HEK293 (cell line): ENCODE data around the gene PLD3.

Experiments
- FEZF1 ChIP-seq: fragments of 450-650 bp; formaldehyde crosslinking; IDR thresholded peaks from 2 replicates; pipeline ENCODE4 v1.5.1; 2016; ENCODE audit warnings: missing biosample characterization, missing genetic modification characterization
- MYNN ChIP-seq: fragments of 450-650 bp; formaldehyde crosslinking; IDR thresholded peaks from 2 replicates; pipeline ENCODE4 v1.5.1; 2016; ENCODE audit warnings: missing biosample characterization, missing genetic modification characterization, borderline replicate concordance
- PRDM10 ChIP-seq: fragments of 450-650 bp; formaldehyde crosslinking; IDR thresholded peaks from 2 replicates; pipeline ENCODE4 v1.5.1; 2016; ENCODE audit warnings: missing biosample characterization, missing genetic modification characterization
- PRDM6 ChIP-seq: fragments of 450-650 bp; formaldehyde crosslinking; IDR thresholded peaks from 2 replicates; pipeline ENCODE4 v1.5.1; 2017; ENCODE audit warnings: missing biosample characterization, missing genetic modification characterization
- RBAK ChIP-seq: fragments of 450-650 bp; formaldehyde crosslinking; IDR thresholded peaks from 2 replicates; pipeline ENCODE4 v1.5.1; 2016; ENCODE audit warnings: missing biosample characterization, missing genetic modification characterization
- SCRT1 ChIP-seq: fragments of 450-650 bp; formaldehyde crosslinking; IDR thresholded peaks from 2 replicates; pipeline ENCODE4 v1.5.1; 2016; ENCODE audit warnings: missing biosample characterization, missing genetic modification characterization, borderline replicate concordance
- SP7 ChIP-seq: fragments of 450-650 bp; formaldehyde crosslinking; IDR thresholded peaks from 2 replicates; pipeline ENCODE4 v1.5.1; 2016; ENCODE audit warnings: missing biosample characterization, missing genetic modification characterization
- ZBTB1 ChIP-seq: fragments of 450-650 bp; formaldehyde crosslinking; IDR thresholded peaks from 2 replicates; pipeline ENCODE4 v1.5.1; 2016; ENCODE audit warnings: missing biosample characterization, missing genetic modification characterization
- ZNF112 ChIP-seq: fragments of 450-650 bp; formaldehyde crosslinking; IDR thresholded peaks from 2 replicates; pipeline ENCODE4 v1.5.0; 2017; ENCODE audit warnings: missing biosample characterization, missing genetic modification characterization
- ZNF121 ChIP-seq: fragments of 450-650 bp; formaldehyde crosslinking; IDR thresholded peaks from 2 replicates; pipeline ENCODE4 v1.5.1; 2016; ENCODE audit warnings: missing biosample characterization, missing genetic modification characterization
- ZNF18 ChIP-seq: fragments of 450-650 bp; formaldehyde crosslinking; IDR thresholded peaks from 2 replicates; pipeline ENCODE4 v1.5.1; 2016; ENCODE audit warnings: missing biosample characterization, missing genetic modification characterization
- ZNF341 ChIP-seq: fragments of 450-650 bp; formaldehyde crosslinking; IDR thresholded peaks from 2 replicates; pipeline ENCODE4; 2016; ENCODE audit warnings: low read depth, missing biosample characterization, missing genetic modification characterization
- ZNF510 ChIP-seq: fragments of 450-650 bp; formaldehyde crosslinking; IDR thresholded peaks from 2 replicates; pipeline ENCODE4 v1.5.1; 2018; ENCODE audit warnings: mild to moderate bottlenecking, missing genetic modification characterization, missing biosample characterization; ENCODE audit not compliant: insufficient replicate concordance
- ZNF561 ChIP-seq: fragments of 450-650 bp; IDR thresholded peaks from 2 replicates; pipeline ENCODE4 v1.5.1; 2018; ENCODE audit warnings: missing biosample characterization, missing genetic modification characterization, borderline replicate concordance
- ZNF624 ChIP-seq: fragments of 450-650 bp; formaldehyde crosslinking; IDR thresholded peaks from 2 replicates; pipeline ENCODE4 v1.5.1; 2017; ENCODE audit warnings: missing biosample characterization, missing genetic modification characterization
- ZNF654 ChIP-seq: fragments of 450-650 bp; formaldehyde crosslinking; IDR thresholded peaks from 2 replicates; pipeline ENCODE4 v1.5.1; 2016; ENCODE audit warnings: low read depth, missing biosample characterization, missing genetic modification characterization
- ZNF658 ChIP-seq: fragments of 450-650 bp; formaldehyde crosslinking; IDR thresholded peaks from 2 replicates; pipeline ENCODE4; 2016; ENCODE audit warnings: missing biosample characterization, missing genetic modification characterization
- ZNF704 ChIP-seq: fragments of 450-650 bp; formaldehyde crosslinking; IDR thresholded peaks from 2 replicates; pipeline ENCODE4 v1.5.1; 2016; ENCODE audit warnings: missing biosample characterization, missing genetic modification characterization
- ZNF76 ChIP-seq: fragments of 450-650 bp; formaldehyde crosslinking; IDR thresholded peaks from 2 replicates; pipeline ENCODE4; 2016; ENCODE audit warnings: low read depth, missing biosample characterization, missing genetic modification characterization, borderline replicate concordance

The PLD3 gene

GRCh38 chr19:40341601-40342482 is 6.7 kb upstream of the PLD3 start (continued):
- TF ChIP-seq ZNF18 (tag by site-specific recombination) (no peak), SCRT1 (no peak), ZNF510 (tag by site-specific recombination) (no peak), ZNF624 (tag by site-specific recombination) (no peak), ZNF658 (no peak), ZNF121 (peak; percentile 99), ZNF341 (tag by site-specific recombination) (peak; percentile 59), ZNF704 (tag by site-specific recombination) (no peak), ZNF561 (tag by site-specific recombination) (no peak), SP7 (tag by site-specific recombination) (no peak), FEZF1 (tag by site-specific recombination) (peak; percentile 45; the same call in 1 of the 2 replicates), ZNF76 (tag by site-specific recombination) (no peak), ZNF654 (no peak), ZBTB1 (tag by site-specific recombination) (no peak), RBAK (no peak), MYNN (tag by site-specific recombination) (no peak), ZNF112 (tag by site-specific recombination) (no peak), PRDM6 (no peak), PRDM10 (tag by site-specific recombination) (no peak)
